ENCODE measurements around the gene PRPF4.

- TF ChIP-seq, protein P1, sequence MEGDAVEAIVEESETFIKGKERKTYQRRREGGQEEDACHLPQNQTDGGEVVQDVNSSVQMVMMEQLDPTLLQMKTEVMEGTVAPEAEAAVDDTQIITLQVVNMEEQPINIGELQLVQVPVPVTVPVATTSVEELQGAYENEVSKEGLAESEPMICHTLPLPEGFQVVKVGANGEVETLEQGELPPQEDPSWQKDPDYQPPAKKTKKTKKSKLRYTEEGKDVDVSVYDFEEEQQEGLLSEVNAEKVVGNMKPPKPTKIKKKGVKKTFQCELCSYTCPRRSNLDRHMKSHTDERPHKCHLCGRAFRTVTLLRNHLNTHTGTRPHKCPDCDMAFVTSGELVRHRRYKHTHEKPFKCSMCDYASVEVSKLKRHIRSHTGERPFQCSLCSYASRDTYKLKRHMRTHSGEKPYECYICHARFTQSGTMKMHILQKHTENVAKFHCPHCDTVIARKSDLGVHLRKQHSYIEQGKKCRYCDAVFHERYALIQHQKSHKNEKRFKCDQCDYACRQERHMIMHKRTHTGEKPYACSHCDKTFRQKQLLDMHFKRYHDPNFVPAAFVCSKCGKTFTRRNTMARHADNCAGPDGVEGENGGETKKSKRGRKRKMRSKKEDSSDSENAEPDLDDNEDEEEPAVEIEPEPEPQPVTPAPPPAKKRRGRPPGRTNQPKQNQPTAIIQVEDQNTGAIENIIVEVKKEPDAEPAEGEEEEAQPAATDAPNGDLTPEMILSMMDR (IDR thresholded peaks at IDR 0.05) = peak in 1 of 7 experiments; percentile 22
- peak; percentile 9 for TF ChIP-seq EP300 (IDR thresholded peaks at IDR 0.05)
- TF ChIP-seq POLR2A (IDR thresholded peaks at IDR 0.05) = peak in 2 of 4 donors; percentile 92 to 93
These were observed at the start of gene PRPF4, which contains the start of gene CDC26 for GRCh38 chr9:113275157-113276131.

Data from stomach (tissue), 4 donors.